MM.1S (cell line): ENCODE results near the gene THAP6.

ENCODE experiments used
- DNase-seq: peaks from one replicate; pipeline ENCODE4 v3.0.0-alpha.2; 2015
- H2AFZ ChIP-seq: fragments of 300-600 bp; sonication (generic); 2 replicates; pipeline ENCODE4 v1.6.0; 2016; ENCODE audit warnings: antibody characterized with exemption, low read length
- H3F3A ChIP-seq: fragments of 300-600 bp; sonication (generic); 2 replicates; pipeline ENCODE4 v1.6.1; 2016; ENCODE audit warnings: mild to moderate bottlenecking, antibody characterized with exemption, low read length, moderate library complexity, mixed read lengths; ENCODE audit not compliant: insufficient read depth
- H3K27ac ChIP-seq: fragments of 300-600 bp; sonication (generic); 2 replicates; pipeline ENCODE4 v1.5.1; 2016; ENCODE audit warnings: mild to moderate bottlenecking, low read length
- H3K27me3 ChIP-seq: fragments of 300-600 bp; sonication (generic); replicated peaks from 2 replicates; pipeline ENCODE4 v1.6.0; 2016; ENCODE audit warnings: low read length; ENCODE audit not compliant: insufficient read depth
- H3K36me3 ChIP-seq: fragments of 300-600 bp; sonication (generic); replicated peaks from 2 replicates; pipeline ENCODE4 v1.6.1; 2016; ENCODE audit warnings: mild to moderate bottlenecking, low read length, mixed read lengths; ENCODE audit not compliant: insufficient read depth
- H3K4me1 ChIP-seq: fragments of 300-600 bp; sonication (generic); 2 replicates; pipeline ENCODE4 v1.6.1; 2016; ENCODE audit warnings: low read length, mixed read lengths
- H3K4me2 ChIP-seq: fragments of 300-600 bp; sonication (generic); 2 replicates; pipeline ENCODE4 v1.6.0; 2016; ENCODE audit warnings: low read depth, low read length
- H3K4me3 ChIP-seq: fragments of 300-600 bp; sonication (generic); 2 replicates; pipeline ENCODE4 v1.5.1; 2016; ENCODE audit warnings: low read length, mixed read lengths
- H3K79me2 ChIP-seq: fragments of 300-600 bp; sonication (generic); 2 replicates; pipeline ENCODE4 v1.6.1; 2016; ENCODE audit warnings: mixed run types, low read length, mixed read lengths
- H3K9ac ChIP-seq: fragments of 300-600 bp; sonication (generic); 2 replicates; pipeline ENCODE4 v1.6.1; 2016; ENCODE audit warnings: low read length, mixed read lengths
- H3K9me2 ChIP-seq: fragments of 300-600 bp; sonication (generic); replicated peaks from 2 replicates; pipeline ENCODE4 v1.6.1; 2016; ENCODE audit warnings: mild to moderate bottlenecking, low read length, mixed read lengths; ENCODE audit not compliant: insufficient read depth
- H3K9me3 ChIP-seq: fragments of 300-600 bp; sonication (generic); replicated peaks from 2 replicates; pipeline ENCODE4 v1.6.1; 2016; ENCODE audit warnings: mild to moderate bottlenecking, low read length, mixed read lengths; ENCODE audit not compliant: insufficient read depth
- H4K20me1 ChIP-seq: fragments of 300-600 bp; sonication (generic); 2 replicates; pipeline ENCODE4 v1.6.1; 2016; ENCODE audit warnings: mild to moderate bottlenecking, low read length, moderate library complexity, mixed read lengths; ENCODE audit not compliant: insufficient read depth
- EZH2 ChIP-seq: fragments of 300-600 bp; sonication (generic); optimal IDR thresholded peaks from 2 replicates; pipeline ENCODE3; 2017; ENCODE audit warnings: low read depth, mild to moderate bottlenecking, antibody characterized with exemption, low read length, mixed read lengths
- EZH2phosphoT487 ChIP-seq: fragments of 300-600 bp; sonication (generic); IDR thresholded peaks from 2 replicates; pipeline ENCODE4 v1.6.1; 2018; ENCODE audit warnings: antibody characterized with exemption, low read length
- TF ChIP-seq, protein P1 (sequence below): fragments of 300-600 bp; sonication (generic); IDR thresholded peaks from 2 replicates; pipeline ENCODE4 v1.5.1; 2016; ENCODE audit warnings: antibody characterized with exemption, low read length, mixed read lengths

Gene THAP6, protein sequence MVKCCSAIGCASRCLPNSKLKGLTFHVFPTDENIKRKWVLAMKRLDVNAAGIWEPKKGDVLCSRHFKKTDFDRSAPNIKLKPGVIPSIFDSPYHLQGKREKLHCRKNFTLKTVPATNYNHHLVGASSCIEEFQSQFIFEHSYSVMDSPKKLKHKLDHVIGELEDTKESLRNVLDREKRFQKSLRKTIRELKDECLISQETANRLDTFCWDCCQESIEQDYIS

DNA sequence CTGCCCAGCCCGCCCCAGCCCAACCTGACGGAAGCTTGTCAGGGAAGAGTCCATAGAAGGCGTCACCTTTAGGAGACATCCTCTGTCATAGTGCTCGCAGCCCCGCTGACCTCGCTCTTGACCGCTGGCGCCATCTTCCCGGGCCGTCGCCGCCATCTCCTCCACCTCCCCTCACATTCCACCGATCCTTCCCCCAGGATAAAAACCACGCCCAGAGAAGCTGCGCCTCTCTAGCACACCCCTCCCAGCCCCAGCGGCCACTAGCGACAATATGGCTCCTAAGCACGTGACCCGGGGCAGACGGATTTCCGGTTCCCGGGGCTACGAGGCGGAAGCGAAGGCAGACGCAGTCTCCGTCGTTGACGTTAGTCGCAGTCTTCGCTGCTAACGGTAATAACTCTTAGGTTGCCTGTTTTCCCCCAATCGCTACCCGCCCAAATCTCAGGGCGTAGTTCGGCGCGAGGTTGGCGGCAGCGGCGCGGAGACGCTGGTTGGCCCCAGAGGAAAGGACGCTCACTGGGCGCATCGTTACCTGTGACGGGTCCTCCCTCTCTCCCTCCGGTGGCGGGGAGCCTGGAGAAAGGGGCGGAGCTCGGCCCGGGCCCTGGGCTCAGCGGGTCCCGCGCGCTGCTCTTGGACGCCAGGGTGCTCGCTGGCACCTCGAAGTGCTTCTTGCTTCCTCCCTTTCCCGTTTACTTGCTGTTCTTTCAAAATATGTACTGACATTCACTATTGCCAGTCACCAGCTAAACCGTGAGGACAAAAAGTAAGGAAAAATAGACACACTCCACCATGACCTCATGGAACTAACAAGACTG lies at the start of gene THAP6, which contains the start of gene RCHY1:
TSS of gene THAP6 (plus strand) at position 343 of the 818 bp plus-strand sequence. CDS start 980 bp downstream, outside the sequence.
TSS of gene RCHY1 (minus strand) at position 273 of the 818 bp plus-strand sequence. CDS start at position 156, 117 bp downstream.
- no peaks in the 10 kb centered on the region for H3K9me2 ChIP-seq
- no peak for TF ChIP-seq EZH2
- TF ChIP-seq, protein P1, sequence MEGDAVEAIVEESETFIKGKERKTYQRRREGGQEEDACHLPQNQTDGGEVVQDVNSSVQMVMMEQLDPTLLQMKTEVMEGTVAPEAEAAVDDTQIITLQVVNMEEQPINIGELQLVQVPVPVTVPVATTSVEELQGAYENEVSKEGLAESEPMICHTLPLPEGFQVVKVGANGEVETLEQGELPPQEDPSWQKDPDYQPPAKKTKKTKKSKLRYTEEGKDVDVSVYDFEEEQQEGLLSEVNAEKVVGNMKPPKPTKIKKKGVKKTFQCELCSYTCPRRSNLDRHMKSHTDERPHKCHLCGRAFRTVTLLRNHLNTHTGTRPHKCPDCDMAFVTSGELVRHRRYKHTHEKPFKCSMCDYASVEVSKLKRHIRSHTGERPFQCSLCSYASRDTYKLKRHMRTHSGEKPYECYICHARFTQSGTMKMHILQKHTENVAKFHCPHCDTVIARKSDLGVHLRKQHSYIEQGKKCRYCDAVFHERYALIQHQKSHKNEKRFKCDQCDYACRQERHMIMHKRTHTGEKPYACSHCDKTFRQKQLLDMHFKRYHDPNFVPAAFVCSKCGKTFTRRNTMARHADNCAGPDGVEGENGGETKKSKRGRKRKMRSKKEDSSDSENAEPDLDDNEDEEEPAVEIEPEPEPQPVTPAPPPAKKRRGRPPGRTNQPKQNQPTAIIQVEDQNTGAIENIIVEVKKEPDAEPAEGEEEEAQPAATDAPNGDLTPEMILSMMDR: 0 out of 2 replicates have a peak, but pooled peaks have one; percentile 7
- peaks cover 24% of the 10 kb centered on the region for H3F3A ChIP-seq
- H3K9me3 ChIP-seq: no peaks in the 10 kb centered on the region
- H3K27ac ChIP-seq: peak within 1 kb of the TSS; percentile 89
- H3K9ac ChIP-seq: peak within 1 kb of the TSS; percentile 82
- H3K4me2 ChIP-seq: peak within 1 kb of the TSS; percentile 87
- no peaks in the 10 kb centered on the region for H4K20me1 ChIP-seq
- H3K4me1 ChIP-seq: peaks cover 28% of the 10 kb centered on the region
- peak within 1 kb of the TSS; percentile 89 for H3K4me3 ChIP-seq
- peak; percentile 97 for DNase-seq
- peak within 1 kb of the TSS; percentile 88 for H2AFZ ChIP-seq
- H3K79me2 ChIP-seq: peaks cover 54% of the 10 kb centered on the region
- no peaks in the 10 kb centered on the region; the same call in 1 of the 2 replicates for H3K36me3 ChIP-seq
- no peaks in the 10 kb centered on the region for H3K27me3 ChIP-seq

DNA sequence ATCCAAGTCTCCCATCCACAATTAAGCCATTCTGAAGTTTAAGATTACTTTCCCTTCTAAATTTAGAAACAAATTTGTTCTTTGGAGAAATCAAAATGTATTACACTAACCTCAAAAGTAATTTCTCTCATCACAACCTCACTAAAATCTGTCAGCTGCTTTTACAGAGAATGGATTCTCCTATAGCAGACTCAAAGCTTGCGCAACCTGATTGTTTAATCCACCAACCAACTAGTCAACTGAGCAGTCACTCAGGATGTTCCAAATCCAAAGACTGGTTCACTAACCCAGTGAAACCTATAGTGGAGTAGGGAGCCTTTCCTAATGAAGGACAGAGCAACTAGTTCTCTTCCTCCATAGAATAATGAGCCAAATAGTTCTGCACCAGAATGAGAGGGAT lies 44.4 kb upstream of the THAP6 start:
- Histone ChIP-seq H3K4me1 (no peaks in the 10 kb centered on the region), H3K79me2 (no peaks in the 10 kb centered on the region), H4K20me1 (no peaks in the 10 kb centered on the region), H3K36me3 (no peaks in the 10 kb centered on the region), H3K4me2 (no peak overlapping the region), H3F3A (no peaks in the 10 kb centered on the region), H3K9ac (no peak overlapping the region), H3K27ac (no peak overlapping the region), H2AFZ (no peak overlapping the region), H3K27me3 (no peaks in the 10 kb centered on the region), H3K9me2 (no peaks in the 10 kb centered on the region), H3K4me3 (no peak overlapping the region), H3K9me3 (no peaks in the 10 kb centered on the region)
- TF ChIP-seq EZH2phosphoT487: no peak
- TF ChIP-seq, protein P1: no peak
- TF ChIP-seq EZH2: no peak
- DNase-seq: no peak

DNA sequence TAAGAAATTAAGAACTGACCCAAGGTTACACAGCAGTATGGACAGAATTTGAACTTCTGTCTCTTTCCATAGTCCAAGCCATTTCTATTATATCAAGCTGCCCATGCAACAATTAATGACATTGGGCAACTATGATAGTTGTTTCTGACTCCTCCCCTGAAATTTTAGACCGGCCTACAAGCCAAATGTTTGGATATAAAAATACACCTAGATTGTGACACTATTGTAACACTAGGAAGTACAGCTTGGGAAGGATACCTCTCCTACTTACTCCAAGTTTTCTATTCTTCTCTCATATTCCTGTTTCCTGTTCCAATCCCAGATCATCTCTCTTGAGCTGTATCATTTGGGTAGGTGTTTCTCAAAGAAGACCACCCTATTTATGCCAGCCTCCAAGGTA lies 43.5 kb upstream of the THAP6 start:
- Histone ChIP-seq H3K9me2 (no peaks in the 10 kb centered on the region), H3K9ac (no peak overlapping the region), H3K27ac (no peak overlapping the region), H3K9me3 (no peaks in the 10 kb centered on the region), H3K36me3 (no peaks in the 10 kb centered on the region), H2AFZ (no peak overlapping the region), H3K4me1 (no peaks in the 10 kb centered on the region), H3K27me3 (no peaks in the 10 kb centered on the region), H3K79me2 (no peaks in the 10 kb centered on the region), H3F3A (no peaks in the 10 kb centered on the region), H4K20me1 (no peaks in the 10 kb centered on the region), H3K4me2 (no peak overlapping the region), H3K4me3 (no peak overlapping the region)
- TF ChIP-seq, protein P1: no peak
- no peak for TF ChIP-seq EZH2
- no peak for TF ChIP-seq EZH2phosphoT487
- DNase-seq: no peak
